Measurements from ENCODE around the gene HECA. TPM values are rescaled to one million over a fixed set of nuclear protein-coding genes. Genes with fewer than 3 reads are reported as not detected.

Gene HECA
- total and polyA plus RNA-seq, 10 of the 15 experiments (the other 5 are each of a cell fraction or from before 2014, with no cell fraction given), result 0.52 to 7.2 (median 2.7) TPM

DNA sequence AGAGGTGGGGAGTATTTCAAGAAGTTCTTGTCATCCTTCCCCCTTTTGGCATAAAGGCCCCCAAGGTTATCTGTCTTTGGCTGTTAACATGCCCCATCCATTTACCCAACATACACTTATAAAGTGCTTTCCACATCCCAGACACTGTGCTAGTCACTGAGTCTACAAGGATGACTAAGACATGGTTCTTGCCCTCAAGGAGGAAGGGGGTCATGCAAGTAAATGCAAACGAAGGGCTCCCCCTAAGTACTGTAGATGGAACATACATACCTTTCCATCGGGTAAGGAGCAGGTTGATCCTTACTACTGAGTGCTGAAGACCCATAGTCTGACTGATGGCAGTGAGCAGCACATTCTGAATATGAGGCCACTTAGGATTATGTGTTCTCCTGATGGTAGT lies 38.3 kb downstream of the HECA start:
- DNase-seq (ENCODE audit: low read depth, low spot score), result no peak
- ATAC-seq, result peak; percentile 64
- Histone ChIP-seq H3K36me3 (ENCODE audit: control insufficient read depth in 2 of 2, insufficient read depth in 2 of 2, low read length in 1 of 2) (peaks cover 0 to 6% of the 10 kb centered on the region in 2 experiments; a peak in 1 of 4 replicates), H2AFZ (ENCODE audit: control insufficient read depth, low read depth, low read length) (no peak overlapping the region), H3K9me3 (replicated peaks; ENCODE audit: control insufficient read depth, insufficient read depth, low read length) (no peaks in the 10 kb centered on the region; the same call in 2 of the 3 replicates), H4K20me1 (ENCODE audit: control insufficient read depth, insufficient read depth) (no peaks in the 10 kb centered on the region), H3K27ac (ENCODE audit: control insufficient read depth, insufficient read depth) (no peak overlapping the region), H3K4me2 (ENCODE audit: control insufficient read depth, insufficient read depth) (no peak overlapping the region), H3K4me3 (no peak overlapping the region), H3K79me2 (ENCODE audit: control insufficient read depth, insufficient read depth, low read length) (no peaks in the 10 kb centered on the region), H3K27me3 (replicated peaks in 1 of 2; ENCODE audit: control insufficient read depth in 2 of 2, insufficient read depth in 2 of 2, low read length in 1 of 2) (no peaks in the 10 kb centered on the region), H3K4me1 (ENCODE audit: control insufficient read depth, insufficient read depth, low read length) (peaks cover 13% of the 10 kb centered on the region), H3K9ac (ENCODE audit: control insufficient read depth, insufficient read depth, low read length) (no peak overlapping the region)
- TF ChIP-seq SMC3 (IDR thresholded peaks at IDR 0.05; ENCODE audit: borderline replicate concordance, low read length), result peak; percentile 28; the same call in 1 of the 2 replicates
- TF ChIP-seq BCL11A (IDR thresholded peaks at IDR 0.05; ENCODE audit: low read depth, low read length), result no peak
- TF ChIP-seq NR2C2 (IDR thresholded peaks at IDR 0.05; ENCODE audit: borderline replicate concordance, control insufficient read depth, insufficient read length, low read depth), result no peak
- TF ChIP-seq RAD21 (IDR thresholded peaks at IDR 0.05; ENCODE audit: insufficient read depth, low read depth, low read length), result peak; percentile 44; the same call in 1 of the 2 replicates
- TF ChIP-seq, protein P1, sequence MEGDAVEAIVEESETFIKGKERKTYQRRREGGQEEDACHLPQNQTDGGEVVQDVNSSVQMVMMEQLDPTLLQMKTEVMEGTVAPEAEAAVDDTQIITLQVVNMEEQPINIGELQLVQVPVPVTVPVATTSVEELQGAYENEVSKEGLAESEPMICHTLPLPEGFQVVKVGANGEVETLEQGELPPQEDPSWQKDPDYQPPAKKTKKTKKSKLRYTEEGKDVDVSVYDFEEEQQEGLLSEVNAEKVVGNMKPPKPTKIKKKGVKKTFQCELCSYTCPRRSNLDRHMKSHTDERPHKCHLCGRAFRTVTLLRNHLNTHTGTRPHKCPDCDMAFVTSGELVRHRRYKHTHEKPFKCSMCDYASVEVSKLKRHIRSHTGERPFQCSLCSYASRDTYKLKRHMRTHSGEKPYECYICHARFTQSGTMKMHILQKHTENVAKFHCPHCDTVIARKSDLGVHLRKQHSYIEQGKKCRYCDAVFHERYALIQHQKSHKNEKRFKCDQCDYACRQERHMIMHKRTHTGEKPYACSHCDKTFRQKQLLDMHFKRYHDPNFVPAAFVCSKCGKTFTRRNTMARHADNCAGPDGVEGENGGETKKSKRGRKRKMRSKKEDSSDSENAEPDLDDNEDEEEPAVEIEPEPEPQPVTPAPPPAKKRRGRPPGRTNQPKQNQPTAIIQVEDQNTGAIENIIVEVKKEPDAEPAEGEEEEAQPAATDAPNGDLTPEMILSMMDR (IDR thresholded peaks at IDR 0.05 in 2 of 3, conservative IDR thresholded peaks at IDR 0.05 in 1 of 3; ENCODE audit: control insufficient read depth in 2 of 3, extremely low read depth in 1 of 3, insufficient read depth in 1 of 3, low read depth in 3 of 3, low read length in 3 of 3), result peak in 2 of 3 experiments; percentile 11 to 14; a peak in 2 of 6 replicates
- intact Hi-C loops (cut with micrococcal nuclease; ENCODE audit: unreplicated experiment), result no loop called here
- SMC1A ChIA-PET (ENCODE audit: uncharacterized antibody, unreplicated experiment), result interaction anchor here (1.1 to 2.1 kb wide), 3 partner anchors 10 to 49 kb away, joined by 4 to 8 read pairs (median 5); no protein-coding TSS in a partner anchor
- CTCF ChIA-PET, result interaction anchor here (1.0 kb wide), 1 partner anchor 191 kb away, joined by 3 read pairs; no protein-coding TSS in a partner anchor
- FAIRE-seq, result peak; percentile 49
- POLR2A ChIA-PET, result no interaction called here
- in situ Hi-C loops (cut with MboI), result no loop called here
- BruUV-seq (replicated peaks), result no TSS peak
- RAD21 ChIA-PET (ENCODE audit: unreplicated experiment), result no interaction called here
- 48% methylated on average over 2 of the region's 2 CpGs for WGBS (ENCODE audit: insufficient coverage, insufficient replicate concordance, low lambda C conversion rate, missing lambda C conversion rate)
